GM19193 (cell line): ENCODE measurements around the gene FAHD1.

Source experiments
- POLR2A ChIP-seq: IDR thresholded peaks from 4 replicates; pipeline ENCODE4 v1.6.1; 2011; ENCODE audit not compliant: insufficient read depth, insufficient read length; ENCODE audit errors: extremely low read depth

FAHD1 gene

GRCh38 chr16:1818873-1819525, 8.0 kb upstream of the FAHD1 start:
- no peak for TF ChIP-seq POLR2A

- no peak for TF ChIP-seq POLR2A
Measured at GRCh38 chr16:1819611-1820010, 7.4 kb upstream of the FAHD1 start.

GRCh38 chr16:1820096-1820945, 6.7 kb upstream of the FAHD1 start:
- TF ChIP-seq POLR2A: no peak

- no peak for TF ChIP-seq POLR2A
Measured at GRCh38 chr16:1820946-1821290, 6.1 kb upstream of the FAHD1 start.

- no peak for TF ChIP-seq POLR2A
Measured at GRCh38 chr16:1821861-1822611, 5.0 kb upstream of the FAHD1 start.

GRCh38 chr16:1822801-1823200, 4.2 kb upstream of the FAHD1 start:
- no peak for TF ChIP-seq POLR2A

- TF ChIP-seq POLR2A: no peak
Measured at GRCh38 chr16:1823821-1824220, 3.2 kb upstream of the FAHD1 start.

GRCh38 chr16:1825381-1825863, 1.6 kb upstream of the FAHD1 start:
- TF ChIP-seq POLR2A: no peak

GRCh38 chr16:1825864-1826690, 929 bp upstream of the FAHD1 start:
- TF ChIP-seq POLR2A: no peak

- no peak for TF ChIP-seq POLR2A
Measured at GRCh38 chr16:1828645-1829410, 1.8 kb downstream of the FAHD1 start.

- no peak for TF ChIP-seq POLR2A
Measured at GRCh38 chr16:1830213-1830612, 3.2 kb downstream of the FAHD1 start.

GRCh38 chr16:1831186-1832075, 4.4 kb downstream of the FAHD1 start:
- TF ChIP-seq POLR2A: no peak
